SIG-M5 treated with dmso at 0.1 percent for 504 hours (cell line): Measurements from ENCODE around the gene LRRK1.
A peak's percentile ranks its signal among the peaks of the same experiment; 100 is the strongest.

Experiments used
- DNase-seq: peaks from one replicate; lab custom pipeline; 2025; ENCODE audit not compliant: unreplicated experiment; lab: John Stamatoyannopoulos, UW

The LRRK1 gene

DNA sequence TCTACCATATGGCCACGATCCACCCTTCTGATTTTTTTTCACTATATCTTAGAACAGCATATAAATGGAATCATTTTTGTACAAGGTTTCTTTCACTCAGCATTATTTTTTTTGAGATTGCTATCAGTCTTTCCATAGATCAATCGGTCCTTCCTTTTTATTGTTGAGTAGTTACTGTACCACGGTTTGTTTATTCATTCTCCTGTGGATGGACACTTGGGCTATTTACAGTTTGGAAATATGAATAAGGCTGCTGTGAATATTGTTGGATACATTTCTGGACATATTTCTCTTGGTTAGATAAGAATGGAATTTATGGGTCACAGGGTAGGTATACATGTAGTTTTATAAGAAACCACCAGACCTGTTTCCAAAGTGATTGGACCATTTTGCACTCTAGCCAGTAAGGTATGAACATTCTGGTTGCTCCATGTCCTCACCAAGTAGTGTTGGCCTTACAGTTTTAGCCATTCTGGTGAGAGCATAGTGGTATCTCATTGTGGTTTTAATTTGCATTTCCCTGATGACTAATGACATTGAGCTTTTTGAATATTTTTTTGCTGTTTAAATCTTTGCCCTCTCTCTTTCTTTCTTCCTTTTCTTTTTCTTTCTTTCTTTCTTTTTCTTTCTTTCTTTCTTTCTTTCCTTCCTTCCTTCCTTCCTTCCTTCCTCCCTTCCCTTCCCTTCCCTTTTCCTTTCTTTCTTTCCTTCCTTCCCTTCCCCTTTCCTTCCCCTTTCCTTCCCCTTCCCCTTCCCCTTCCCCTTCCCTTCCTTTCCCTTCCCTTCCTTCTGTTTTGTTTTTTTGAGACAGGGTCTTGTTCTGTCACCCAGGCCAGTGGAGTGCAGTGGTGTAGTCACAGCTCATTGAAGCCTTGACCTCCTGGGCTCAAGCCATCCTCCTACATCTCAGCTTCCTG lies 49.2 kb downstream of the LRRK1 start:
- no peak for DNase-seq

DNA sequence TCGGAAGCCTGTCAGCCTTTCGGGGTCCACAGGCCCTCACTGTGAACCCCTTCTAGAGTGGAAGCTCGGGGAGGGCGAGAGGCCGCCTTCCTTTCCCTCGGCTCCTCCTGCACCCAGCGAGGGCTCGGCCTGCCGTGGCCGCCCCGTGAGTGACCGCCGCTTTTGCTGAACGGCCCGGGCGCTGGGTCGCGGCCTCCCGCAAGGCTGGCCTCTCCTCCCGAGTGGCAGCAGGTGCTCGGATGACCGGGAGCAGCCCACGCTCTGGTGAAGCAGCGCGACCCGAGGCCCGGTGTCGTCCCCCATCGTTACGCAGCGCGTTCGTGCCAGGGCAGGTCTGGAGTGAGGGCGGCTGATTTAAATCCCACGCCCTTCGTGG lies 53.8 kb downstream of the LRRK1 start:
- no peak for DNase-seq

DNA sequence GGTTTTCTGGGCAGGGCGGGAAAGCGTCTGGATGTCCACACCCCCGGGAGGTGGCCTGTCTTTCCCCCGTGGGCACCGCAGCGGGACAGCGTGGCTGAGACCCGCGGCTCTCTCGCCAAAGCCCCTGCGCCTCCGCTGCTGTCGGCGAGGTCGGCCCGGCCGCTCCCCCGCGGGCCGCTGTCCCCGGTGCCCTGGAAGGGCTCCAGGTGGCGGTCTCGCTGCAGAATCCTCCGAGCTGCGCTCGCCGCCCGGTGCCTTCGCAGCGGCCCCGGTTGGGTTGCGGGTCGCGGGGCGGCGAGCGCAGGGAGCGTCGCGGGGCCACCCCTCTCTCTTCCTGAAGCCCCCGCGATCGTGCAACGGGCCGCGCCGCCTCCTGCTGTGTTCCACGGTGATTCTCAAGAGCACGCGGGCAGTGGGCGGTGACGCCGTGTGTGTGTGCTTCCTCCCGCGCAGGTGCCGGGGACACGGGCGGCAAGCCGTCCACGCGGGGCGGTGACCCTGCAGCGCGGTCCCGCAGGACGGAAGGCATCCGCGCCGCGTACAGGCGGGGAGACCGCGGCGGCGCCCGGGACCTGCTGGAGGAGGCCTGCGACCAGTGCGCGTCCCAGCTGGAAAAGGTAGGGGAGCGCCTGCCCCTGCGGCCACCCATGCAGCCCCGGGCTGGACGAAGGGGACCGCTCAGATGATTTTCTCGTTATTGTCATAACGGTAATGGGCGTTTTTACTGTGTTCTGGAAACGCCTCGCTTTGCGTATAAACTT lies 54.4 kb downstream of the LRRK1 start:
- DNase-seq = no peak

DNA sequence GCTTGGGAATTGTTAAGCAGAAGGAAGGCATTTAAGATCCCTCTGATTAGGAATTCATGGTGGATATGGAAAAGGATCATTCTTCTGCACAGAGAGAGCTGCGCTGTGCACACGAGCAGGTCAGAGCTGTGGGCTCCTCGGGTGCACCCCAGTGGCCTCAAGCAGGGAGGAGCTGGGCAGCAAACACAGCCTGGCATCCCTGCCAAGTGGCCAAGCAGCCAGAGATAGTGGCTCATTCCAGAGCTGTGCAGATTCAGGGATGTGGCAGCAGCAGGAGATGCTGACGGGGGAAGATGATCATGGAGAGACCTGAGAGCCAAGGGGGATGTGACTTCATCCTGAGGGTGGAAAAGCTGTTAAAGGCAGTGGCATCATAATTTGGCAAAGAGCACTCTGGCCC lies 55.9 kb downstream of the LRRK1 start:
- no peak for DNase-seq

DNA sequence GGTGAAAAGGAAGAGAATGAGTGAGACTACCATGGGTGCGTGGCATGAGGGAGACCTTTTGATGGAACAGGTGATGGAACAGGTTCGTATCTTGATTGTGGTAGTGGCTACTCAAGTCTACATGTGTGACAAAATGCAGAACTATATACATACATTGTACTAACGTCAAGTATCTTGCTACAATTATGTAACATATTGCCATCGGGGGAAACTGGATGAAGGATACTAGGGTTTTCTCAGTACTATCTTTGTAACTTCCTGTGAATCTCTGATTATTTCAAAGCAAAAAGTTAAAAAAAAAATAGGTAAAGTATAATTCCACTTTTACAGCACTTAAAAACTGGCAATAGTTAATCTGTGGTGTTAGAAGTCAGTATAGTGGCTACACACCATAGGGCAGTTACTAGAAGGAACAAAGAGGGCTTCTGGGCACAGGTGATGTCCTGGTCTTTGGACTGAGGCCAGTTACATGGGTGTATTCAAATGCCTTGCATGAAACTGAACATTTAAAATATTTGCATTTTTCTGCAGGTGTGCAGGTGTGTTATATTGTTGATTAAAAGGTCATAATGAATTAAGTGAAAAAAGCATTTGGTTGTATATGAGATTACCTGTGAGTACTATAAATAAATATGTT lies 61.4 kb downstream of the LRRK1 start:
- no peak for DNase-seq

DNA sequence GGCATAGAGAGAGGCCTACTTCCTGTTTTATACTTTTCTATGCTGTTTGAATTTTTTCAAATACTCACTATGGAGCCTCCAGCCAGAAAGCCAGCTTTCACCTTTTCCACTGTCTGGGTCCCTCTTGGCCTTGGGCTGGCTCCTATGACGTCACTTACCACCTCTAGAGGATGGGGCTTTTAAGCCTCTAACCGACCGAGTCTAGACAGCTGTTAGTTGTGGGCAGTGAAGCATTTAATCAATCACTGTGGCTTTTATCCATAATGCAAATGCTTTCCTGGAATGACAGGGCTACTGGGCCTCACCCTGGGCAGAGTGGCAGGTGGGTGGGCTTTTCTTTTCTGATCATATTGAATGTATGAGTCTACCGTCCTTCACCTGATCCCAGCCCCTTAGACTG lies 61.9 kb downstream of the LRRK1 start:
- no peak for DNase-seq

DNA sequence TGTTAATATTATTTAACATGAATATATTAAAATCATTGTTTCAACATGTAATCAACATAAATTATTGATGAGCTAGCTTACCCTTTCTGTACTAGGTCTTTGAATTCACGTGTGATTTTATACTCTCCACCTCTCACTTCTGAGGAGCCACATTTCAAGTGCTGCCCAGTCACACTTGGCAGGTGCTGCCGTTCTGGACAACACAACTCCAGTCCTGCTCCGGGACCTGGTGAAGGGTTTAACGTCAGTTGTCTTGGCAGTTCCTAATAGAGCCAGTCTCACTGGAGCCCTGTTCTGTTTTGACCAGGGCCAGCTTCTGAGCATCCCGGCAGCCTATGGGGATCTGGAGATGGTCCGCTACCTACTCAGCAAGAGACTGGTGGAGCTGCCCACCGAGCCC lies 64.1 kb downstream of the LRRK1 start:
- DNase-seq = no peak

DNA sequence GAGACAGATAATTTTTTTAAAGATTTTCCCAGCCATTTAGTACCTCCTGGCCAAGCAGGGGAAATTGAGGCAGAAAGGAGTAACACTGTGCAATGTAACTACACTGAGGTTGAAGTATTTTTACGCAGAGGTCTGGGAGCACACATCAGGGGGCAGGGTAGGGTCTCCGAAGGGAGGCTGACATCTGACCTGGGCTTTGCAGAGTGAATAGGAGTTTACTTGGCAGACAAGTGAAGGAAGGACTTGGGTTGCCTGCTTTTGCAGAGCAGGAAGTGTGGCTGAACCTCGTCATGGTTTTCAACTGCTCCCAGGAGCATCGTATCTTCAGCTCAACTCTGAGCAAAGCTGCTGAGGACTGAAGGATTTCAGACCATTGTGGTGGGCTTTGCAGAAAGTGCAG lies 66.2 kb downstream of the LRRK1 start:
- DNase-seq = no peak

DNA sequence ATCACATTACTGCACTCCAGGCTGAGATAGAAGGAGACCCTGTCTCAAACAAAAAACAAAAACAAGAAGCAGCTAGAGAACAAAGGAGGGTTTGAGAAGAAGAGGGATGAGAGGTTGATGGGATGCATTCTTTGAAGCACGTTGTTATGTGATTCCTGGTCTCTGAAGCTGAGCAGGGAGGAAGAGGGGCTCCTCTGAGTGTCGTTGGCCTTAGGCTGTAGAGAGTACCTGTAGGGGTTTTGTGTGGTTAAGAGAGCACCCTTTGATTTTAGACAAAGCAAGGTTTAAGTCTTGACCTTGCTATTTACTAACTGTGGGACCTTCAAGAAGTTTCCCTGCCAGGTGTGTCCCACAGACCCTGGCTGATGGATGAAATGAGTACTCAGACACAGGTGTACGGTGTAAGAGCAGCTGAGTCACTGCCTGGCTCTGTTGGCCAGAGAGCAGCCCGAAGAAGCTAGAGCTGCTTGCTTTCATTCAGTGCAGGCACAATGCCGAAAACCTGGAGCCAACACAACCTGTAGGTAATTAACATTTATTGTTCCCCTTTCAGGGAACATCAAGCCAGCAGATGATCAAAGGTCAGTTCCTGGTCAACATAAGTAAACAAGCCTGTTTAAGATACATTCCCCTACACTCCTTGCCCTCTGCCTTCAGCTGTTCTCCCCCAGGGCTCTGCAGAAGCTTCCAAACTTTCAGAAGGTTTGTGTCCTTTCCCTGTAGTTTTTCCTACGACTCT lies 67.2 kb downstream of the LRRK1 start:
- DNase-seq = no peak

DNA sequence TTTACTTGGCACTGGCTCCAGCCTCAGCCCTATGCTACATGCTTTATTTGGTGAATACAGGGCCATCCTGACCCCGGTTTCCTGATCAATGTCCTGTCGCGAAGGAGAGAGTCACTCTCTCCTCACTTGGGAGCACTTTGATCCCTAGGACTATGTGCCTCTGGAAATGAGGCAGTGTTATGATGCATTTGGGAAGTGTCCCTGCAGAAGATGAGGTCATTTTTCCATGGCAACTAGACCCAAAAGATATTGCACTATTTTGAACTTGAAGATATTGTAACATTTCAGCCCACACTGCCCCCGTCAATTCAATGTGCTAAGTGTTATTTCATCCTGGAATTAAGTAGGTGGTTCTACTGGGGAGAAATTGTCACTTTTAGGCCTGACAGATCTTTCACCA lies 68.0 kb downstream of the LRRK1 start:
- no peak for DNase-seq

DNA sequence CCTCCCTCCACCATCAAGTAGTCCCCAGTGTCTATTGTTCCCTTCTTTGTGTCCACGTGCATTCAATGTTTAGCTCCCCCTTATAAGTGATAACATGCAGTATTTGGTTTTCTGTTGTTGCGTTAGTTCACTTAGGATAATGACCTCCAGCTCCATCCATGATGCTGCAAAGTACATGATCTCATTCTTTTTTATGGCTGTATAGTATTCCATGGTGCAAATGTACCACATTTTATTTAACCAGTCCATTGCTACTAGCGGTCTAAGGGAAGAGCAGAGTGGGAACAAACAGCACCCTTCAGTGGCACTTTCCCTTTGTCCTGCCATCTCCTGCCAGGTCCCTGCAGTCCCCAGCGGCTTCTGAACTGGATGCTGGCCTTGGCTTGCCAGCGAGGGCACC lies 69.1 kb downstream of the LRRK1 start:
- DNase-seq = no peak

DNA sequence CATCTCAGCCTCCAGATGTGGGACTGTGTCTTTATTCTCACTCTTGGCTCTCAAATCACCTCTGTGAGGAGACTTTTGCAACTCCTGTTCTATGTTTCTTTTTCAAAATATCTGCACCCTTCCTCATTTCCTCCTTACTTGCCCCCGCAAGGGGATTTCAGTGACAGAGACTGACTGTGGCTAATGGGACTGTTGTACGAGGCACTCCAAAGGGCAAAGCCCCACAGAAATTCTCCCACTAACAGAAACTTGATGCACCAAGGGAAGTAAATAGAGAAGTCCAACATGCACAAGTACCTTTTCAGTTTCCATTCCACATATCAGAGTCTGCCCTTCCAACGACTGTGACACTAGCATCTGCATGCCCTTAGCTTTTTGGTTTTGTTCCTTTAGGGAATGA lies 69.7 kb downstream of the LRRK1 start:
- peak; percentile 12 for DNase-seq

DNA sequence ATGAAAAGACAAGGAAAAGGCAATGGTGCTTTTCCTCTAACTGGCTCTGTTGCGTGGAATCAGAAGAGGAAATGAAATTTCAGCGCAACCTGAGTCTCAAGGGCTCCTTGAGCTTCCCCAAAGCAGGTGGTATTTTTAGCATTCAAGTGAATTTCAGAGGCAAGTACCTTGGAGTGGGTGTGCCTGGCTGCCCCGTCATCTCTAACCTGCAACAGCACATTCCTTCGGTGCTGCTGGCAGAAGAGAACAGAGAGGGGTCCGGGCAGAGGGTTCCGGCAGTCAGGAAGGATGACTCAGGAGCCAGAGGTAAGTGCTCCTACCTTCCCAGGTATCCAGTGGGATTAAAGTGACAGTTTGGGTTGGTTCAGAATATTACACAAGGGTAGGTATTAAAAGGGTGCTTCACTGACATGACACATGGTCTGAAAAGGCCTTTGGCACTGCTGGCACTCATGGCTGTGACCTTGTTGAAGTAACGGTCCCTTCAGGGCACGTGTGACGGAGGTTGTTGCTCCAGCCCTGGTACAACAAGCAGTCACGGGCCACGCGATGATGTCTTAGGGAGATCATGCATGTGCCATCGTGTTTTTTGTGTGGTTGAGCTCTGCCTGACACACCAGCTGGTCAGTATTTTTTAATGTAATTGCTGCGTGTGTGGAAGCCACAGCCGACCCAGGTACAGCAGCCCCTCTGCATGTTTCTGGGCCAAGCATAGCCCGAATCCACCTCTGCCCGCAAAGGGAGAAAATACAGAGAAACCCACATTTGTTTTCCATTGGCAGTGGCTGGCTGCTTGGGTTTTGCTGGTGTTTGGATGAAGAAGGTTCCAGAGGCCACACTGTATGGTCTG lies 75.7 kb downstream of the LRRK1 start:
- DNase-seq = no peak

DNA sequence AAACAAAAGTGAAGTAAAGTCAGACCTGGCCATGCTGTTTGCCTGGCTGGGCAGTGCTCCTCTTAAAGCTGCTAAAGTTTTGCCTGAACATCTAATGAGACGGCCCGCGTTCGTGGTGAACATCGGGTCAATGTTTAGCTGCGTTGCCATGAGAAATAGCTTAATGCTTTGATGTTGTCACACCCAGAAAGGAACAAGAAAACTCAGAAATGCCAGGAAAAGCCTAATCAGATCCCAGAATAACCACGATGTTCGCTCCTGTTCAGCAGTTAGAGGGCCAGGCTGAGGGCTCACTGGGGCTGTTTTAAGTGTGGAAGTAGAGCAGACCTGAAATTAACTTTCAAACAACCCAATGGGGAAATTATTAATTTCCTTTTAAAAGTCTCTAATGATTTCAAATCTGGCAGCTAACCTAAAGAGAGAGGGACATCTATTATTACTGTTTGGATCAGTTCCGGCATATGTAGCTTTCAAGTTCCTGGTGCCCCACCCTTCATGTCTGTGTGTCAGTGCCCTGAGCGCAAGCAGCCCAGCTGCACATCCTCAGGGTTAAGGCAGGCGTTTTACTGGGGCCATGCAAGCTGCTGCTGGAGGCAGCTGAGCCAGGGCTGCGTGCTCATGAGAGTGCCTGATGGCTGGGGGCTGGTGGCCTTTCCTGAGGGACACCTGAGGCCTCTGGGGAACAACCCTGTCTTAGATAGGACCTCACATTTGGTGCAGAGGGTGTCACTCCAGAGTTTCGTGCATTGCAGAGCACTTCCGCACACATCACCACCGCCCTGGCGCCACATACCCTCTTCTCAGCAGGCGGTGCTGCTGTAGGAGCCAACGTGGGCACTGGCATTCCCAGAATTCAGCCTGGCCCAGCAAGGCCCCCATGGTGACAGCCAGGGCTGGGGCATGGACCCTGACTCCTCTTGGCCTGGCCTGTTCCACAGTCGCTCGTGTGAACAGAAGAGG lies 76.6 kb downstream of the LRRK1 start:
- DNase-seq = no peak

DNA sequence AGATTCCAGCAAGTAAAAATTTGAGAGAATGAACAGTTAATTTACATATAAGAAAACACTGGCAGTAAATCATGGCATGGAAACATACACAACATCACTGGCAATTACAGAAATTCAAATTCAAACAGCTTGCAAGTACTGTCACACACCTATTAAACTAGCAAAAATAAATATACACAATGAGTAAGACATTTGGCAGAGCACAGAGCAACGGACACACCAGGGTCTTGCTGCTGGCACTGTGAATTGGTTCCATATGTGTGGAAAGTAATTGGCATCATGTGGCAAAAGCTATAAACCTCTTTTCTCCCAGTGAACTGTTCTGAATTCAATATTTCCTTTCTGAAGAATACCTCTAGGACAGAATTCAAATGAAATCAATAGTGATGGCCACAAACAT lies 78.3 kb downstream of the LRRK1 start:
- no peak for DNase-seq

DNA sequence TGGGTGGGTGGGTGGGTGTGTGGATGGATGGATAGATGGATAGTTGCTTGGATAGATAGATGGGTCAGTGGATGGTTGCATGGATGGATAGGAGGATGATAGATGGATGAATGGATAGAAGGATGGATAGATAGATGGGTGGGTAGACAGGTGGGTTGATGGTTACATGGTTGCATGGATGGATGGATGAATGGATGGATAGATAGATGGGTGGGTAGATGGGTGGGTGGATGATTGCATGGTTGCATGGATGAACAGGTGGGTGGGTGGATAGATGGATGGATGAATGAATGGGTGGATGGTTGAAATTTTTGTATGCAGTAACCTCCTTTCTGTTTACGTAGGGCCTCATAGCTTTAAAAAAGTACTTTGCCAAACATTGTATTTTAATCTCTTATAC lies 79.5 kb downstream of the LRRK1 start:
- no peak for DNase-seq

DNA sequence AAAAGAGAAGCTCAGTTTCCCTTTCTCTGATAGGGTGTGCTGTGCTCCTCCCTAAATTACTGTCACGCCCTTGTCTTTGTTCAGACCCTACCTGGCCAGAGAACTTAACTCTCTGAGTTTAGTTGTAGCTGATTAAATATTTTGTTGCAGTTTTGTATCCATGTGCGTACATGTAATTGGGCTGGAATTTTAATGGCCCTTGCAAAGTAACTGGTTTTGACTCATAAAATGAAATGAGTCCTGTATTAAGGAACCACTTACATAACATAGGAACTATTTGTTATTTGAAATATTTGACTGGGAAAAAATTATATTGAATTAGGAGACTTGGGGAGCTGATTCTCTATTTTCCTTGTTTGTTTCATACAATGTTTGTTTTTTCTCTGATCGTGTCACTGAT lies 80.2 kb downstream of the LRRK1 start:
- no peak for DNase-seq

DNA sequence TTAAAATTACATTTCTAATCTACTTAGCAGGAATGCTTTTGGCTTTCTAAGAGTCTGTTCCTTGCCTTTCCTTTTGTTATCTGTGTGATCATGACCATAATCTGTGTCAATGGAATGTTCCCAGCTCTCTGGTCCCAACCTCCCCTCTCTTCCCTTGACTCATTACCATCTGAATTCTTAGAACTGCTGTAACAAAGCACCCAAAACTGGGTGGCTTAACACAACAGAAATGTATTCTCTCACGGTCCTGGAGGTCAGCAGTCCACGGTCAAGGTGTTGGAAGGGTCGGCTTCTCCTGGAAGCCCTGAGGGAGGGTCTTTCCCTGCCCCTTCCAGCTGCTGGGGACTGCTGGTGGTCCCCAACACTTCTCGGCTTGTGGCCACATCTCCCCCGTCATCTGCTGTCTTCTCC lies 81.1 kb downstream of the LRRK1 start:
- no peak for DNase-seq

DNA sequence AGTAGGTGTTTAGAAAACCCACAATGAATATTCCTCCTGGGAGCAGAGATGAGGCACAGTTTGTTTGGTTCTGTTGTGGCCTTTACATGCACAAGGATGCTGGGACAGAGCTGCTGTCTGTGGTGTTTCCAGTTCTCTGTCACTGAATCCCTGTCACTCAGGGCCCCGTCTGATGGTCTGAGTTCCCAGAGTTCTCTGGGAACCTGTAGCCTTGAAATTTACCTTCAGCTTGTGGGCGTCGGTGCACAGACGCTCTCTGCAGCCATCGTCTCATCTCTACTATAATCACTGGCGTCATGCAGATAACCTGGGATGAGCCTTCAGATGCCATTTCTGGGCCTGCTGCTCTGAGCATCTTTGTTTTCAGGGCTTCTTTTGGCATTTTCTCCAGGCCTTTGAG lies 81.9 kb downstream of the LRRK1 start:
- DNase-seq = no peak
